Body of pancreas (tissue), 4 donors: ENCODE results near the gene SLA2. TPM values are rescaled to one million over a fixed set of nuclear protein-coding genes. Genes with fewer than 3 reads are reported as not detected.
A peak's percentile ranks its signal among the peaks of the same experiment; 100 is the strongest.

Experiments used
- ATAC-seq: fragments of 150-250 bp; one replicate; pipeline ENCODE4 v1.9.1; 2016
- DNase-seq, 4 donors: peaks; one replicate each; pipeline ENCODE4 v3.0.0-alpha.2; 2019
- H3K27ac ChIP-seq, 4 donors: fragments of 200-600 bp; sonication (generic); 1 replicate in 3 of 4; 2 replicates in 1 of 4; pipeline versions ENCODE4 v1.5.1 to v1.6.1; 2016 to 2019; ENCODE audit warnings: mild to moderate bottlenecking in 1 of 4, mixed read lengths in 1 of 4, moderate library complexity in 1 of 4
- H3K27me3 ChIP-seq, 2 donors: fragments of 200-600 bp; sonication (generic); one replicate each; pipeline ENCODE4 v1.6.0; 2016; ENCODE audit warnings: mild to moderate bottlenecking in 1 of 2
- H3K36me3 ChIP-seq, 2 donors: fragments of 200-600 bp; sonication (generic); replicated peaks in 1 of 2; 2 replicates each; pipeline ENCODE4 v1.5.1; 2016; ENCODE audit warnings: low read depth in 2 of 2; ENCODE audit not compliant: insufficient read depth in 1 of 2
- H3K4me1 ChIP-seq: fragments of 200-600 bp; sonication (generic); one replicate; pipeline ENCODE4 v1.6.0; 2016
- H3K4me3 ChIP-seq, 2 donors: fragments of 200-600 bp; sonication (generic); 1 replicate in 1 of 2; 2 replicates in 1 of 2; pipeline ENCODE4 v1.5.1; 2016 to 2019
- H3K9me3 ChIP-seq, 3 donors: fragments of 200-600 bp; sonication (generic); 1 replicate in 2 of 3; 2 replicates in 1 of 3; pipeline ENCODE4 v1.5.1; 2016
- CTCF ChIP-seq, 7 experiments: fragments of 450-650 bp in 4 of 7; fragments of 200-600 bp in 3 of 7; sonication (generic) in 3 of 7; IDR thresholded peaks; one replicate each; pipeline ENCODE4 v1.5.1; 2016 to 2019; ENCODE audit warnings: antibody characterized with exemption in 7 of 7
- POLR2A ChIP-seq, 3 donors: fragments of 450-650 bp; IDR thresholded peaks; one replicate each; pipeline ENCODE4 v1.6.1; 2016; ENCODE audit warnings: antibody characterized with exemption in 3 of 3, mild to moderate bottlenecking in 2 of 3
- WGBS, 2 donors: methylation state at CpG; one replicate each; pipeline ENCODE4 v1.1.5; 2017; 5-methylcytosine and 5-hydroxymethylcytosine counted together
- intact Hi-C: fragments of 100-400 bp; cut with DNase I; formaldehyde crosslinking; loops from one replicate; pipeline ENCODE4 v1.15.1; 2023
- total RNA-seq, 2 donors: library from RNA; depleted of rRNA; stranded (reverse); fragments of >200 nt; gene quantifications; one replicate each; pipeline ENCODE4 v1.1.0, GENCODE V29; 2016

SLA2 gene
- total RNA-seq, 2 donors from 2014 or later, result 1.0 TPM; not detected in 1

GRCh38 chr20:36632147-36632486 lies 13.9 kb downstream of the SLA2 start:
- DNase-seq, result no peak
- no peak for ATAC-seq
- intact Hi-C loops, result no loop called here
- no peaks in the 10 kb centered on the region for H3K27me3 ChIP-seq
- TF ChIP-seq CTCF (IDR thresholded peaks at IDR 0.05) (no peak), POLR2A (IDR thresholded peaks at IDR 0.05) (no peak)
- 58 to 68% methylated on average over 3 of the region's 3 CpGs for WGBS, 2 donors
- H3K27ac ChIP-seq, result no peak overlapping the region
- H3K4me3 ChIP-seq, result no peak overlapping the region
- H3K4me1 ChIP-seq, result no peaks in the 10 kb centered on the region
- no peaks in the 10 kb centered on the region for H3K36me3 ChIP-seq
- H3K9me3 ChIP-seq, result no peaks in the 10 kb centered on the region

DNA sequence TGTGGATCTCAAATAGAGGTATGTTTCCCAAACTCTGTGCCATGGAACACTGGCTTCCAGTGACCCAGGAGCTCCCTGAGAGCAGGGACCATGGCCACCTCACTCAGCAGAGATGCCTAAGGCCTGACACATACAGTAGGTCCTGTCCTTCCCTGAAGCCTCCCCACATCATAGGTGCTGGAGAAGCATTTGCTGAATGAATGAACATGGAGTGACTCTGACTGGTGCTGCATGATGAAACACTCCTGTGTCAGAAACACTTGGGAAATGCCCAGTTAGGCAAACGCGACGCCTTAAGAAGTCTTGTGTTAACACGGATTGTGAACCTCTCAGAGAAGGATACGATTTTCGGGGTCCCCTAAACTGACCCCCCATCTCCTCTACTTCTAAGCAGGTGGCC lies 14.3 kb downstream of the SLA2 start:
- DNase-seq (no peak), ATAC-seq (no peak)
- intact Hi-C loops, result no loop called here
- Histone ChIP-seq H3K27me3 (no peaks in the 10 kb centered on the region), H3K9me3 (no peaks in the 10 kb centered on the region), H3K36me3 (no peaks in the 10 kb centered on the region), H3K4me3 (no peak overlapping the region), H3K4me1 (no peaks in the 10 kb centered on the region), H3K27ac (no peak overlapping the region)
- 69 to 84% methylated on average over 6 of the region's 6 CpGs for WGBS, 2 donors
- no peak for TF ChIP-seq CTCF (IDR thresholded peaks at IDR 0.05)
- TF ChIP-seq POLR2A (IDR thresholded peaks at IDR 0.05), result no peak

- H3K27me3 ChIP-seq, result no peaks in the 10 kb centered on the region
- 70 to 78% methylated on average over 11 to 15 of the region's 15 CpGs for WGBS, 2 donors
- no peaks in the 10 kb centered on the region for H3K9me3 ChIP-seq
- H3K36me3 ChIP-seq, result no peaks in the 10 kb centered on the region
- DNase-seq, result no peak
- intact Hi-C loops, result no loop called here
- no peak for ATAC-seq
- TF ChIP-seq POLR2A (IDR thresholded peaks at IDR 0.05), result no peak
- TF ChIP-seq CTCF (IDR thresholded peaks at IDR 0.05), result no peak
- no peaks in the 10 kb centered on the region for H3K4me1 ChIP-seq
- no peak overlapping the region for H3K4me3 ChIP-seq
- no peak overlapping the region for H3K27ac ChIP-seq
These were observed 16.0 kb downstream of the SLA2 start for GRCh38 chr20:36629719-36630681.

GRCh38 chr20:36628076-36628475 lies 17.9 kb downstream of the SLA2 start:
- no peaks in the 10 kb centered on the region for H3K36me3 ChIP-seq
- H3K9me3 ChIP-seq, result no peaks in the 10 kb centered on the region
- no peak overlapping the region for H3K4me3 ChIP-seq
- 84 to 100% methylated on average over 4 to 7 of the region's 7 CpGs for WGBS, 2 donors
- no peak for TF ChIP-seq CTCF (IDR thresholded peaks at IDR 0.05)
- no peak for TF ChIP-seq POLR2A (IDR thresholded peaks at IDR 0.05)
- no peak overlapping the region for H3K27ac ChIP-seq
- ATAC-seq (no peak), DNase-seq (no peak)
- peaks cover 16% of the 10 kb centered on the region for H3K4me1 ChIP-seq
- intact Hi-C loops, result no loop called here
- H3K27me3 ChIP-seq, result no peaks in the 10 kb centered on the region

DNA sequence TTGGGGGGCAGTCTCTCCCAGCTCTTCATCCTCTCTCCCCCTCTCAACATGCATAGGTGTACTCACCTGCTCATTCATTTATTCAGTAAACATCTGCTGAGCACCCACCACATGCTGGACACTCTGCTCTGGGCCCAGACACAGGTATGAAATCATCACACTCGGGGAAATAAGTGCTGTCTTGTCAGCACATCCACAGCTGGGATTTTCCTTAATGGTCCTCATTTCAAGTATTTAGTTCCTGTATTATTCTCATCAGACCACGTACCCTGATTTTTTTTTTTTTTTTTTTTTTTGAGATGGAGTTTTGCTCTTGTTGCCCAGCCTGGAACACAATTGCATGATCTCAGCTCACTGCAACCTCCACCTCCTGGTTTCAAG lies 21.1 kb downstream of the SLA2 start:
- peak overlapping the region in 1 of 4 donors; percentile 10 for H3K27ac ChIP-seq
- WGBS, 2 donors, result 67 to 78% methylated on average over 2 of the region's 2 CpGs
- intact Hi-C loops, result no loop called here

More for the DNA sequence above, 21.1 kb downstream of the SLA2 start:
- Histone ChIP-seq H3K4me3 (no peak overlapping the region), H3K27me3 (no peaks in the 10 kb centered on the region), H3K4me1 (peaks cover 16% of the 10 kb centered on the region), H3K36me3 (no peaks in the 10 kb centered on the region), H3K9me3 (no peaks in the 10 kb centered on the region)
- no peak for TF ChIP-seq POLR2A (IDR thresholded peaks at IDR 0.05)
- TF ChIP-seq CTCF (IDR thresholded peaks at IDR 0.05), result no peak
- ATAC-seq, result no peak
- DNase-seq, result no peak
